IMR-90 (cell line): ENCODE measurements around the gene POU6F1.

ENCODE experiments used
- BHLHE40 ChIP-seq: fragments of 150-350 bp; IDR thresholded peaks from 2 replicates; pipeline ENCODE4 v1.6.1; 2016; ENCODE audit warnings: mild to moderate bottlenecking, low read depth, low read length
- CEBPB ChIP-seq: IDR thresholded peaks from 2 replicates; pipeline ENCODE4 v1.6.1; 2012; ENCODE audit warnings: low read depth, low read length, improper control_type of control experiment
- CHD1 ChIP-seq: IDR thresholded peaks from 2 replicates; pipeline ENCODE4 v1.6.1; 2012; ENCODE audit warnings: low read depth, low read length, improper control_type of control experiment
- FOS ChIP-seq: fragments of 150-350 bp; IDR thresholded peaks from 2 replicates; pipeline ENCODE4 v1.6.1; 2016; ENCODE audit warnings: low read depth, low read length
- MAFK ChIP-seq: IDR thresholded peaks from 2 replicates; pipeline ENCODE4 v1.6.1; 2012; ENCODE audit warnings: low read depth, low read length, improper control_type of control experiment
- MXI1 ChIP-seq: IDR thresholded peaks from 2 replicates; pipeline ENCODE4 v1.6.1; 2012; ENCODE audit warnings: low read depth, mild to moderate bottlenecking, low read length, moderate library complexity, borderline replicate concordance
- NFE2L2 ChIP-seq: fragments of 150-350 bp; IDR thresholded peaks from 2 replicates; pipeline ENCODE4 v1.6.1; 2016; ENCODE audit warnings: low read depth, mild to moderate bottlenecking, low read length
- POLR2A ChIP-seq: IDR thresholded peaks from 2 replicates; pipeline ENCODE4 v1.6.1; 2012; ENCODE audit warnings: mild to moderate bottlenecking, low read depth, low read length
- RAD21 ChIP-seq: IDR thresholded peaks from 2 replicates; pipeline ENCODE4 v1.6.1; 2012; ENCODE audit warnings: low read length, improper control_type of control experiment
- SMC3 ChIP-seq: fragments of 150-350 bp; IDR thresholded peaks from 2 replicates; pipeline ENCODE4 v1.6.1; 2016; ENCODE audit warnings: low read depth, mild to moderate bottlenecking, antibody characterized with exemption, low read length, moderate library complexity
- TF ChIP-seq, protein P1 (sequence below): conservative IDR thresholded peaks from 2 replicates; pipeline ENCODE4 v1.5.1; 2012; ENCODE audit warnings: mild to moderate bottlenecking, low read depth, low read length, improper control_type of control experiment
- TF ChIP-seq, protein P2 (sequence below): fragments of 150-350 bp; IDR thresholded peaks from 2 replicates; pipeline ENCODE4 v1.6.1; 2017; ENCODE audit warnings: mild to moderate bottlenecking, antibody characterized with exemption, low read length, low read depth

DNA sequence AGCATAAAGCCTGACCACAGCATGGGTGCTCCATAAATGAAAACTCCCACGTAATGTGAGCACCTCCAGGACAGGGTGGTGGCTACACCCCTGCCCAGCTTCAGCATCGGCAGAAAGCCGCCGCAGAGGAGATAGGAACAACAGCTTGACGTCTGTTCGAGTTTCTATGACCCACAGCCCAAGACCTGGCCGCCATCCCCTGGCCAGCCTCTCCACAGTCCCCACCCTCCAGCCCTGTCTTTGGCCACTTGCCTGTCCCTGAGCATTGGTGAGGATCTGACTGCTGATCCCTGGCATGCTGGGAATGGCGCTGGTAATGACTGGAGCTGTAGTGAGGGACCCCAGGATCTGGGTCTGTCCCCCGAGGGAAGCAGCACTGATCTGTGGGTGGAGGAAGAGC is 21.3 kb downstream of the POU6F1 start:
- TF ChIP-seq RAD21 (no peak), CHD1 (no peak), MAFK (no peak), POLR2A (no peak), FOS (no peak), NFE2L2 (no peak), CEBPB (no peak), MXI1 (no peak), BHLHE40 (no peak), SMC3 (no peak)
- TF ChIP-seq, protein P1, sequence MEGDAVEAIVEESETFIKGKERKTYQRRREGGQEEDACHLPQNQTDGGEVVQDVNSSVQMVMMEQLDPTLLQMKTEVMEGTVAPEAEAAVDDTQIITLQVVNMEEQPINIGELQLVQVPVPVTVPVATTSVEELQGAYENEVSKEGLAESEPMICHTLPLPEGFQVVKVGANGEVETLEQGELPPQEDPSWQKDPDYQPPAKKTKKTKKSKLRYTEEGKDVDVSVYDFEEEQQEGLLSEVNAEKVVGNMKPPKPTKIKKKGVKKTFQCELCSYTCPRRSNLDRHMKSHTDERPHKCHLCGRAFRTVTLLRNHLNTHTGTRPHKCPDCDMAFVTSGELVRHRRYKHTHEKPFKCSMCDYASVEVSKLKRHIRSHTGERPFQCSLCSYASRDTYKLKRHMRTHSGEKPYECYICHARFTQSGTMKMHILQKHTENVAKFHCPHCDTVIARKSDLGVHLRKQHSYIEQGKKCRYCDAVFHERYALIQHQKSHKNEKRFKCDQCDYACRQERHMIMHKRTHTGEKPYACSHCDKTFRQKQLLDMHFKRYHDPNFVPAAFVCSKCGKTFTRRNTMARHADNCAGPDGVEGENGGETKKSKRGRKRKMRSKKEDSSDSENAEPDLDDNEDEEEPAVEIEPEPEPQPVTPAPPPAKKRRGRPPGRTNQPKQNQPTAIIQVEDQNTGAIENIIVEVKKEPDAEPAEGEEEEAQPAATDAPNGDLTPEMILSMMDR = no peak
- TF ChIP-seq, protein P2, sequence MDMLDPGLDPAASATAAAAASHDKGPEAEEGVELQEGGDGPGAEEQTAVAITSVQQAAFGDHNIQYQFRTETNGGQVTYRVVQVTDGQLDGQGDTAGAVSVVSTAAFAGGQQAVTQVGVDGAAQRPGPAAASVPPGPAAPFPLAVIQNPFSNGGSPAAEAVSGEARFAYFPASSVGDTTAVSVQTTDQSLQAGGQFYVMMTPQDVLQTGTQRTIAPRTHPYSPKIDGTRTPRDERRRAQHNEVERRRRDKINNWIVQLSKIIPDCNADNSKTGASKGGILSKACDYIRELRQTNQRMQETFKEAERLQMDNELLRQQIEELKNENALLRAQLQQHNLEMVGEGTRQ = no peak
